Renal cortex interstitium (tissue), 11 donors: ENCODE data around the gene C19orf47. TPM values are rescaled to one million over a fixed set of nuclear protein-coding genes. Genes with fewer than 3 reads are reported as not detected.

Source experiments
- DNase-seq, 11 donors: peaks; one replicate each; pipeline ENCODE4 v3.0.0-alpha.2; 2013; ENCODE audit warnings: low read depth in 9 of 11, low spot score in 4 of 11; ENCODE audit errors: extremely low read depth in 1 of 11
- polyA plus RNA-seq, 3 donors: library from polyadenylated mRNA; unstranded; fragments of 120-200 nt; gene quantifications; one replicate each; pipeline ENCODE4 v1.2.1, GENCODE V29; 2013; ENCODE audit not compliant: insufficient read length in 3 of 3

C19orf47 gene
- polyA plus RNA-seq, 3 donors = 8.3 to 18.0 (median 14.5) TPM

DNA sequence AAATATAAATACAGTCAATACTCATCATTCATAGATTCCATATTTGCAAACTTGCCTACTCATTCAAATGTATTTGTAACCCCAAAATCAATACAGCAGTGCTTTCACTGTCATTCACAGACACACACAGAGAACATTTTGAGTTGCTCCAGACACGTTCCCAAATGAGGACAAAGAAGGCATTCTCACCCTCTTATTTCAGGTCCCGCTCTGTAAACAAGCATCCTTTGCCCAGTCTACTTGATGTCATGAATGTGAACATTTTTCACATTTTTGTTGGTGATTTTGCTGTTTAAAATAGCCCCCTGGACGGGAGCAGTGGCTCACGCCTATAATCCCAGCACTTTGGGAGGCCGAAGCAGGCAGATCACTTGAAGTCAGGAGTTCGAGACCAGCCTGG is 15.5 kb downstream of the C19orf47 start:
- no peak for DNase-seq

GRCh38 chr19:40331052-40331451 is 17.1 kb downstream of the C19orf47 start:
- DNase-seq = no peak

DNA sequence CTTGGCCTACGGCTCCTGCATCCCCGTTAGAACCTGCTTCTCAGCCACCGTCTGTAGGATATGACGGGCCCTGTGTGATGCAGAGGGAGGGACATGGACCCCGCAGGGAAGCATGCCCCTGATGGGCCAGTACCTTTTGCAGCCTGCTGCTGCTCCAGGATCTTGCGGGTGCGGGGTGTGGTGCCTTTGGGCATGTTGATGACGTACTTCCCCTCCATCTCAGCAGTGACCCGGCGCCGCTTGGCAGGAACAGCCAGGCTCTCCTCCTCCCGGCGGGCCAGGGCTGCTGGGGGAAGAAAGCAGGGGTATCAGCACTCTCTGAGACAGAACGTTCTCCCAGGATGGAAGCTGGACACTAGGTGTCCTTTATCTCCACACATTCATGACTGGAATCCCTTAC is 22.0 kb downstream of the C19orf47 start:
- no peak for DNase-seq

GRCh38 chr19:40323705-40324104 is 24.5 kb downstream of the C19orf47 start:
- DNase-seq = no peak

- DNase-seq = no peak
These were observed 25.1 kb downstream of the C19orf47 start for GRCh38 chr19:40322951-40323615.

- DNase-seq = no peak
These were observed 26.0 kb downstream of the C19orf47 start for GRCh38 chr19:40322271-40322610.

GRCh38 chr19:40321566-40322270 is 26.5 kb downstream of the C19orf47 start:
- DNase-seq = no peak

DNA sequence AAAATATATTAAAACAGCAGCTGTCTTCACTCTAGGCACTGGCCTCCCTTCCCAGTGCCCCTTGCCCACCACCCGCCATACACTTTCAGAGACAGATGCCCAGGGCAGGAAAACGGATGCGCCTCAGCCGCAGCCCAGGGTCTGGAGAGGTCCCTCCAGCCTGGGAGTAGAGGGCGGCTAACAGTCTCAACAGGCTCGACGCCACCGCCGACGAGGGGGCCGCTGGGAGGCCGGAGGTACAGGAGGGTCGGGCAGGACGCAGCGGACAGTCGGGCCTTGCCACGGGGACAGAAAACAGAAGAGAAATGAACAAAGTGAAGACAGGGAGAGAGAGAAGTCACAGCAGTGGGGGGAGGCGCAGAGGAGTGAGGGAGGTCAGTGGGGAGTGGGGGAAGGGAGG is 27.1 kb downstream of the C19orf47 start:
- no peak for DNase-seq

DNA sequence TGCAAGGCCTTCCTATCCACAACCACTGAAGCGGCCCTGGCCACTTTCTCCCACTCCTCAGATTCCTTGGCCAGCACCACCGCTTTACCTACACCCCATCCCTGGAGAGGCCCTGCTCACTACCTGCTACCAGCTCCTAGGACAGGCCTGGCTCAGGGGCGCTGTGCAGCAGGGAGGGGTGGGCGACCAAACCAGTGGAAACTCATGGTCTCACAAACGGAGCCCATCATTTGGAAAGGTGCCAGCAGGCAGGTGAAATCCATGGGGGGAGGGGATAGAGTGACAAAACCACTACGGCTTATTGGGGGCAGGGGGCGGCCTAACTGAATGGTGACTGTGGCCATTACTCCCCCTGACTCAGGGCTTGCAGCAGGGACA is 27.6 kb downstream of the C19orf47 start:
- no peak for DNase-seq

DNA sequence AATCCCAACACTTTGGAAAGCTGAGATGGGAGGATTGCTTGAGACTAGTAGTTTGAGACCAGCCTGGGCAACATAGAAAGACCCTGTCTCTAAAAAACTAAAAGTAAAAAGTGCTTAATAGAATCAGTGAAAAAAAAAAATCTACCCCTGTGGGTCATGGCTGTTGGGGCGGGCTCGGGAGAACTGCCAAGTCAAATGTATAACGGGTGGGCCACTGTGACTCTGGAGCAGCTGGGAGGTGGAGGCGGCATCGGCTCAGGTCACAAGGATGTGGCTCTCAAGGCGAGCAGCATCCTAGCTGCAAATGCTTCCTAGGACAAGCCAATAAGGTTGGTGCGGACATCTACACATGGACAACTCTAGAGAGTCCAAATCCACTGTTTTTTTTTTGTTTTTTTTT is 30.9 kb downstream of the C19orf47 start:
- DNase-seq = no peak

GRCh38 chr19:40315812-40316470 is 32.3 kb downstream of the C19orf47 start:
- no peak for DNase-seq

DNA sequence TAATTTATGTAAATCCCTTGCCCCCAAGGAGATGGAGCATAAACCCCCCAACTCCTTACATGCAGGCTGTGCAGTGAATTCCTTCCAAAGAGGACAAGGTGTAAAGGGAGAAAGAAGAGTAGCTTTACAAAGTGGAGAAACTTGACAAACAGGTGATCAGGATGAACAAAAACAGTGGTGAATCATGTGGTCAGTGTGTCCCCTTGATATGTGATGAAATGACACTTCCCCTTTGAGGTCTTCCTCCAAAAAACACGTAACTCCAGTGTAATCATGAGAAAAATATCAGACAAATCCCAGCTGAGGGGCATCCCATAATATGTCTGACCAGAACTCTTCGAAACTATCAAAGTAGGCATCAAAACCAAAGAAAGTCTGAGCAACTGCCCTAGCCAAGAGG is 33.5 kb downstream of the C19orf47 start:
- DNase-seq = no peak

- no peak for DNase-seq
These were observed 34.8 kb downstream of the C19orf47 start for GRCh38 chr19:40313229-40313983.

- no peak for DNase-seq
These were observed 35.7 kb downstream of the C19orf47 start for GRCh38 chr19:40312533-40312932.

DNA sequence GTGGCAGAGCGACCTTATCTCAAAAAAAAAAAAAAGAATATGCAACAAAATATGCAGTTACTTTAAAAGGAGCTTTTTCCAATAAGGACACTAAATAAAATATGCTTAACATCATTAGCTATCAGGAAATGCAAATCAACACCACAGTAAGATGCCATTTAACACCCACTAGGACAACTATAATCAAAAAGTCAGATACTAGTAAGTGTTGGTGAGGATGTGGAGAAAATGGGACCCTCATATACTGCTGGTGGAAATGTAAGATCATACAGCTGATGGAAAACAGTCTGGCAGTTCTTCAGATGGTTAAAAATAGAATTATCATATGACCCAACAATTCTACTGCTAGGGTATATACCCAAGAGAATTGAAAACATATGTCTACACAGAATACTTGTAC is 38.5 kb downstream of the C19orf47 start:
- DNase-seq = no peak

GRCh38 chr19:40305403-40305802 is 42.8 kb downstream of the C19orf47 start:
- peak; percentile 66 to 86 (median 77) for DNase-seq

GRCh38 chr19:40304306-40304705 is 43.9 kb downstream of the C19orf47 start:
- DNase-seq = no peak

- DNase-seq = no peak
These were observed 44.4 kb downstream of the C19orf47 start for GRCh38 chr19:40303765-40304164.

- DNase-seq = no peak
These were observed 45.8 kb downstream of the C19orf47 start for GRCh38 chr19:40302224-40303011.
